Lower lobe of right lung (tissue), 2 donors: ENCODE results near the gene RTN4IP1. TPM values are rescaled to one million over a fixed set of nuclear protein-coding genes. Genes with fewer than 3 reads are reported as not detected.

Source experiments
- ATAC-seq, 2 donors: fragments of 200-7000 bp; cut with Tn5 transposase; one replicate each; pipeline ENCODE4 v1.9.1; 2020 to 2022; ENCODE audit warnings: mild to moderate bottlenecking in 2 of 2, moderate library complexity in 2 of 2
- DNase-seq: peaks from one replicate; pipeline ENCODE4 v3.0.0-alpha.2; 2020
- H3K27ac ChIP-seq: fragments of 200-600 bp; one replicate; pipeline ENCODE4 v1.8.0; 2022
- H3K27me3 ChIP-seq: fragments of 200-600 bp; one replicate; pipeline ENCODE4 v1.8.0; 2022; ENCODE audit warnings: low read depth
- H3K36me3 ChIP-seq: fragments of 200-600 bp; one replicate; pipeline ENCODE4 v1.8.0; 2022; ENCODE audit warnings: mild to moderate bottlenecking
- H3K4me1 ChIP-seq: fragments of 200-600 bp; one replicate; pipeline ENCODE4 v1.8.0; 2022
- H3K4me3 ChIP-seq: fragments of 200-600 bp; one replicate; pipeline ENCODE4 v1.8.0; 2022; ENCODE audit warnings: mild to moderate bottlenecking
- H3K9me3 ChIP-seq: fragments of 200-600 bp; one replicate; pipeline ENCODE4 v1.8.0; 2022
- CTCF ChIP-seq: fragments of 200-600 bp; IDR thresholded peaks from one replicate; pipeline ENCODE4 v1.8.0; 2022; ENCODE audit warnings: antibody characterized with exemption, mild to moderate bottlenecking
- intact Hi-C: fragments of 100-400 bp; cut with DNase I; formaldehyde crosslinking; loops from one replicate; pipeline ENCODE4 v1.11.0; 2022
- total RNA-seq: library from RNA; stranded (reverse); fragmentation: NEBNext Ultra II Directional; extraction: Animal tissue kit (Norgen Biotek cat#: 25700); gene quantifications from one replicate; pipeline ENCODE4 v1.2.1, GENCODE V29; 2021
- donor health status: DM: no; HTN: yes; CAD: no; lungs with severe emphysema.

RTN4IP1 gene
- total RNA-seq, 1 donor from 2014 or later, result 4.1 TPM

GRCh38 chr6:106637051-106637716, 7.9 kb upstream of the RTN4IP1 start:
- no peak overlapping the region for H3K27ac ChIP-seq
- intact Hi-C loops, result no loop called here
- no peaks in the 10 kb centered on the region for H3K27me3 ChIP-seq
- DNase-seq (no peak), ATAC-seq (peak in 1 of 2 donors; percentile 30)
- H3K9me3 ChIP-seq, result no peaks in the 10 kb centered on the region
- H3K4me3 ChIP-seq, result no peak overlapping the region
- peaks cover 21% of the 10 kb centered on the region for H3K36me3 ChIP-seq
- no peak for TF ChIP-seq CTCF
- peaks cover 13% of the 10 kb centered on the region for H3K4me1 ChIP-seq

- ATAC-seq (no peak), DNase-seq (no peak)
- H3K27me3 ChIP-seq, result no peaks in the 10 kb centered on the region
Observed at GRCh38 chr6:106634565-106634964, 5.3 kb upstream of the RTN4IP1 start.

GRCh38 chr6:106631346-106631745, 2.0 kb upstream of the RTN4IP1 start:
- ATAC-seq (no peak), DNase-seq (no peak)
- TF ChIP-seq CTCF, result no peak
- Histone ChIP-seq H3K9me3 (no peaks in the 10 kb centered on the region), H3K27ac (no peak overlapping the region), H3K4me3 (no peak overlapping the region), H3K27me3 (no peaks in the 10 kb centered on the region), H3K4me1 (peaks cover 17% of the 10 kb centered on the region), H3K36me3 (no peaks in the 10 kb centered on the region)
- intact Hi-C loops, result no loop called here

More at GRCh38 chr6:106634565-106634964, 5.3 kb upstream of the RTN4IP1 start:
- no peak for TF ChIP-seq CTCF
- Histone ChIP-seq H3K4me3 (no peak overlapping the region), H3K36me3 (no peaks in the 10 kb centered on the region), H3K9me3 (no peaks in the 10 kb centered on the region), H3K4me1 (peaks cover 17% of the 10 kb centered on the region), H3K27ac (no peak overlapping the region)
- intact Hi-C loops, result no loop called here

- Histone ChIP-seq H3K27me3 (no peaks in the 10 kb centered on the region), H3K4me3 (peak overlapping the region; percentile 100), H3K36me3 (no peaks in the 10 kb centered on the region), H3K9me3 (no peaks in the 10 kb centered on the region), H3K27ac (peak overlapping the region; percentile 81), H3K4me1 (peaks cover 17% of the 10 kb centered on the region)
- ATAC-seq (no peak), DNase-seq (no peak)
- TF ChIP-seq CTCF, result no peak
- intact Hi-C loops, result no loop called here
Observed at GRCh38 chr6:106630366-106630765, 1.1 kb upstream of the RTN4IP1 start.

GRCh38 chr6:106629859-106630163, 513 bp upstream of the RTN4IP1 start:
- Histone ChIP-seq H3K4me3 (peak overlapping the region; percentile 100), H3K27ac (peak overlapping the region; percentile 81), H3K9me3 (no peaks in the 10 kb centered on the region), H3K36me3 (no peaks in the 10 kb centered on the region), H3K4me1 (peaks cover 17% of the 10 kb centered on the region), H3K27me3 (no peaks in the 10 kb centered on the region)
- intact Hi-C loops, result no loop called here
- no peak for ATAC-seq
- DNase-seq, result no peak
- TF ChIP-seq CTCF, result no peak
